SK-N-SH (cell line): Measurements from ENCODE around the gene PIK3C2B. TPM values are rescaled to one million over a fixed set of nuclear protein-coding genes. Genes with fewer than 3 reads are reported as not detected.

Experiments
- CTCF ChIA-PET: fragments of 300-600, 350-600 bp; formaldehyde crosslinking; extraction: SDS; loops from one replicate; lab custom pipeline; 2021; lab: Yijun Ruan, JAX
- POLR2A ChIA-PET: fragments of 350-600 bp; sonication (Branson Sonifier 250); formaldehyde crosslinking; extraction: SDS; loops from one replicate; lab custom pipeline; 2020; ENCODE audit warnings: antibody characterized with exemption, inconsistent platforms; lab: Yijun Ruan, JAX
- DNase-seq: peaks from one replicate; pipeline ENCODE4 v3.0.0; 2012
- H2AFZ ChIP-seq: fragments of 200-600 bp; sonication (generic); 2 replicates; pipeline ENCODE4 v1.8.1; 2016; ENCODE audit warnings: antibody characterized with exemption, mild to moderate bottlenecking, low read depth
- H3F3A ChIP-seq: fragments of 200-600 bp; sonication (generic); replicated peaks from 2 replicates; pipeline ENCODE3; 2016; ENCODE audit warnings: antibody characterized with exemption, mild to moderate bottlenecking; ENCODE audit not compliant: insufficient read depth
- H3K27ac ChIP-seq, 2 experiments: fragments of 200-500 bp in 1 of 2; fragments of 200-600 bp in 1 of 2; sonication (Bioruptor generic) in 1 of 2; sonication (generic), shearing (Covaris generic) in 1 of 2; 2 replicates each; pipeline versions ENCODE4 v1.5.1 to v1.6.1; 2014 to 2016; ENCODE audit warnings: low read depth in 2 of 2, inconsistent platforms in 1 of 2, low read length in 1 of 2, mild to moderate bottlenecking in 1 of 2, mixed read lengths in 1 of 2
- H3K27me3 ChIP-seq: fragments of 200-600 bp; sonication (generic), shearing (Covaris generic); 2 replicates; pipeline ENCODE4 v1.6.1; 2016; ENCODE audit warnings: mixed run types; ENCODE audit not compliant: insufficient read depth
- H3K36me3 ChIP-seq, 2 experiments: fragments of 200-500 bp in 1 of 2; fragments of 200-600 bp in 1 of 2; sonication (Bioruptor generic) in 1 of 2; sonication (generic) in 1 of 2; replicated peaks in 1 of 2; 2 replicates each; pipeline versions ENCODE3 to v1.5.1; 2014 to 2016; ENCODE audit warnings: low read length in 1 of 2, mild to moderate bottlenecking in 1 of 2; ENCODE audit not compliant: insufficient read depth in 2 of 2, control insufficient read depth in 1 of 2
- H3K4me1 ChIP-seq, 2 experiments: fragments of 200-500 bp in 1 of 2; fragments of 200-600 bp in 1 of 2; sonication (Bioruptor generic) in 1 of 2; sonication (generic), shearing (Covaris generic) in 1 of 2; 2 replicates each; pipeline versions ENCODE4 v1.5.1 to v1.6.1; 2014 to 2016; ENCODE audit warnings: low read depth in 1 of 2, low read length in 1 of 2, mixed run types in 1 of 2; ENCODE audit not compliant: insufficient read depth in 2 of 2, control insufficient read depth in 1 of 2
- H3K4me2 ChIP-seq: fragments of 200-600 bp; sonication (generic), shearing (Covaris generic); 2 replicates; pipeline ENCODE4 v1.6.1; 2017; ENCODE audit warnings: mixed run types
- H3K4me3 ChIP-seq, 2 experiments: fragments of 200-500 bp in 1 of 2; fragments of 200-600 bp in 1 of 2; sonication (Bioruptor generic) in 1 of 2; sonication (generic), shearing (Covaris generic) in 1 of 2; 2 replicates each; pipeline versions ENCODE4 v1.5.1 to v1.8.1; 2014 to 2016; ENCODE audit warnings: low read depth in 2 of 2, inconsistent platforms in 1 of 2, low read length in 1 of 2, mild to moderate bottlenecking in 1 of 2, mixed read lengths in 1 of 2, moderate library complexity in 1 of 2
- H3K79me2 ChIP-seq: fragments of 200-600 bp; sonication (generic); 2 replicates; pipeline ENCODE4 v1.8.1; 2017; ENCODE audit warnings: mild to moderate bottlenecking; ENCODE audit not compliant: insufficient read depth
- H3K9ac ChIP-seq: fragments of 200-600 bp; sonication (generic); 2 replicates; pipeline ENCODE4 v1.6.1; 2017; ENCODE audit warnings: mixed run types
- H3K9me2 ChIP-seq: fragments of 200-600 bp; sonication (generic); 2 replicates; pipeline ENCODE4 v1.6.1; 2017; ENCODE audit warnings: mixed run types
- H3K9me3 ChIP-seq: fragments of 200-600 bp; sonication (generic); 2 replicates; pipeline ENCODE4 v1.6.1; 2017; ENCODE audit warnings: mixed run types, mild to moderate bottlenecking, moderate library complexity
- H4K20me1 ChIP-seq: fragments of 200-600 bp; sonication (generic); 2 replicates; pipeline ENCODE4 v1.6.1; 2017; ENCODE audit warnings: mild to moderate bottlenecking, mixed run types; ENCODE audit not compliant: insufficient read depth
- CHD2 ChIP-seq: fragments of 150-350 bp; IDR thresholded peaks from 2 replicates; pipeline ENCODE4 v1.6.1; 2018; ENCODE audit warnings: low read length; ENCODE audit not compliant: partially characterized antibody
- CTCF ChIP-seq: fragments of 200-600 bp; sonication (generic); IDR thresholded peaks from 2 replicates; pipeline ENCODE4 v1.6.1; 2017; ENCODE audit warnings: antibody characterized with exemption, mild to moderate bottlenecking, moderate library complexity
- ELF1 ChIP-seq: IDR thresholded peaks from 2 replicates; pipeline ENCODE4 v1.4.0; 2012
- EZH2phosphoT487 ChIP-seq: fragments of 200-600 bp; sonication (generic); IDR thresholded peaks from 2 replicates; pipeline ENCODE4 v1.6.1; 2017; ENCODE audit warnings: low read depth, mixed run types, mild to moderate bottlenecking, antibody characterized with exemption, moderate library complexity, borderline replicate concordance
- FOSL2 ChIP-seq: IDR thresholded peaks from 2 replicates; pipeline ENCODE4 v1.4.0; 2012; ENCODE audit warnings: low read depth, mild to moderate bottlenecking, moderate library complexity, borderline replicate concordance
- FOXJ3 ChIP-seq: sonication (generic); formaldehyde crosslinking; IDR thresholded peaks from 2 replicates; pipeline ENCODE4 v1.5.1; 2020; ENCODE audit warnings: mild to moderate bottlenecking, missing genetic modification reagents
- FOXM1 ChIP-seq: IDR thresholded peaks from 2 replicates; pipeline ENCODE4 v1.4.0; 2012; ENCODE audit warnings: low read depth, mild to moderate bottlenecking
- GABPA ChIP-seq: IDR thresholded peaks from 2 replicates; pipeline ENCODE4 v1.4.0; 2012; ENCODE audit warnings: low read depth, mild to moderate bottlenecking
- GATA2 ChIP-seq: sonication (generic); formaldehyde crosslinking; IDR thresholded peaks from 2 replicates; pipeline ENCODE4 v1.5.0; 2020; ENCODE audit warnings: mild to moderate bottlenecking, missing genetic modification reagents
- MXI1 ChIP-seq: IDR thresholded peaks from 2 replicates; pipeline ENCODE4 v1.6.1; 2012; ENCODE audit warnings: mild to moderate bottlenecking, low read depth, low read length, improper control_type of control experiment
- NRF1 ChIP-seq: IDR thresholded peaks from 2 replicates; pipeline ENCODE4 v1.6.1; 2012; ENCODE audit warnings: low read depth, mild to moderate bottlenecking, low read length
- POLR2AphosphoS5 ChIP-seq: IDR thresholded peaks from 2 replicates; pipeline ENCODE4 v1.6.1; 2012; ENCODE audit warnings: low read depth, low read length
- RAD21 ChIP-seq: IDR thresholded peaks from 2 replicates; pipeline ENCODE4 v1.6.1; 2012; ENCODE audit warnings: mild to moderate bottlenecking, low read length
- RXRA ChIP-seq: IDR thresholded peaks from 2 replicates; pipeline ENCODE4 v1.4.0; 2012; ENCODE audit warnings: low read depth, mild to moderate bottlenecking, borderline replicate concordance
- SIN3A ChIP-seq: IDR thresholded peaks from 2 replicates; pipeline ENCODE4 v1.6.1; 2012; ENCODE audit warnings: low read depth, mild to moderate bottlenecking, low read length, moderate library complexity, borderline replicate concordance
- TAF1 ChIP-seq: IDR thresholded peaks from 2 replicates; pipeline ENCODE4 v1.6.1; 2012; ENCODE audit warnings: low read depth, mild to moderate bottlenecking, low read length, moderate library complexity, borderline replicate concordance
- TCF12 ChIP-seq: IDR thresholded peaks from 2 replicates; pipeline ENCODE4 v1.4.0; 2012
- USF1 ChIP-seq: IDR thresholded peaks from 2 replicates; pipeline ENCODE4 v1.4.0; 2012; ENCODE audit warnings: low read depth, borderline replicate concordance
- YY1 ChIP-seq: IDR thresholded peaks from 2 replicates; pipeline ENCODE4 v1.4.0; 2012; ENCODE audit warnings: low read depth, mild to moderate bottlenecking
- WGBS: methylation state at CpG from one replicate; pipeline ENCODE4 v1.1.6; 2017; ENCODE audit warnings: low lambda C conversion rate; 5-methylcytosine and 5-hydroxymethylcytosine counted together
- polyA plus RNA-seq, 3 experiments: library from polyadenylated mRNA; depleted of rRNA; stranded (reverse); fragments of >200 nt; gene quantifications; 2 replicates each; pipeline ENCODE4 v1.2.3, GENCODE V29; 2012
- TF ChIP-seq, protein P1 (sequence below): IDR thresholded peaks from 2 replicates; pipeline ENCODE4 v1.4.0; 2012; ENCODE audit warnings: low read depth
- TF ChIP-seq, protein P2 (sequence below): IDR thresholded peaks from 2 replicates; pipeline ENCODE4 v1.4.0; 2012; ENCODE audit warnings: low read depth, borderline replicate concordance

Gene PIK3C2B
- polyA plus RNA-seq, 1 of the 3 experiments (the other 2 are of a cell fraction): 6.5 TPM

DNA sequence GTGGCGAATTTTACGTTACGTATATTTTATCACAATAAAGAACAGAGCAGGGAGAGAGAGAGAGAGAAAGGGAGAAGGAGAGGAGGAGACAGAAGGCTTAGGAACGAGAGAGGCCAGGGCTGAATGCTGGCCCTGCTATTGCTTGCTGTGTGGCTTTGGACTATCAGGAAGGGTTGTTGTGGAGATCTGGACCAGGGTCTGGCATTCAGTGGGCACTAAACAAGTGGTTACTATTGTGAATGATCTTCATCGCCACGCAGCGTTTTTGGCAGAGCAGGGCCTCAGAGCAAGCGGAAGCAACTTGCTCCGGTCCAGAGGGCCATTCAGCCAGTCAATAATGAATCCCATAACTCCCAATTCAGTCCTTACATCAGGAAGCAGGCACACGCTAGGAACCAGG, 26.4 kb downstream of the PIK3C2B start:
- Histone ChIP-seq H3K27ac (no peak overlapping the region), H3F3A (no peaks in the 10 kb centered on the region), H3K27me3 (no peaks in the 10 kb centered on the region), H3K4me1 (peaks cover 0 to 12% of the 10 kb centered on the region in 2 experiments; a peak in 2 of 4 replicates), H3K79me2 (no peaks in the 10 kb centered on the region), H3K9me3 (no peaks in the 10 kb centered on the region), H2AFZ (no peak overlapping the region), H3K4me2 (no peak overlapping the region), H3K36me3 (peaks cover 0 to 2% of the 10 kb centered on the region in 2 experiments), H3K9ac (no peak overlapping the region), H4K20me1 (no peaks in the 10 kb centered on the region), H3K4me3 (no peak overlapping the region), H3K9me2 (no peaks in the 10 kb centered on the region)
- WGBS: 95% methylated on average over 10 of the region's 10 CpGs
- DNase-seq: no peak
- CTCF ChIA-PET: interaction anchor here (1.9 kb wide), 1 partner anchor 37 kb away, joined by 8 read pairs; no protein-coding TSS in a partner anchor
- POLR2A ChIA-PET: no interaction called here
- TF ChIP-seq RAD21 (no peak), FOXJ3 (no peak), YY1 (no peak), MXI1 (no peak), GATA2 (CRISPR knock-in tag) (no peak), TAF1 (no peak), FOSL2 (no peak), RXRA (no peak), TCF12 (no peak), CHD2 (no peak), USF1 (no peak), SIN3A (no peak), EZH2phosphoT487 (no peak), FOXM1 (no peak), GABPA (no peak)
- TF ChIP-seq, protein P1, sequence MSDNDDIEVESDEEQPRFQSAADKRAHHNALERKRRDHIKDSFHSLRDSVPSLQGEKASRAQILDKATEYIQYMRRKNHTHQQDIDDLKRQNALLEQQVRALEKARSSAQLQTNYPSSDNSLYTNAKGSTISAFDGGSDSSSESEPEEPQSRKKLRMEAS: no peak
- TF ChIP-seq, all 33 proteins: peak for 0

- Histone ChIP-seq H3K4me3 (no peak overlapping the region), H3K27me3 (no peaks in the 10 kb centered on the region), H3K9ac (no peak overlapping the region), H3K36me3 (peaks cover 0 to 2% of the 10 kb centered on the region in 2 experiments), H3F3A (no peaks in the 10 kb centered on the region), H2AFZ (no peak overlapping the region), H3K9me2 (no peaks in the 10 kb centered on the region), H3K27ac (no peak overlapping the region), H3K79me2 (no peaks in the 10 kb centered on the region), H4K20me1 (no peaks in the 10 kb centered on the region), H3K4me1 (peaks cover 0 to 12% of the 10 kb centered on the region in 2 experiments; a peak in 1 of 4 replicates), H3K4me2 (no peak overlapping the region), H3K9me3 (no peaks in the 10 kb centered on the region)
- no peak for DNase-seq
- 86% methylated on average over 13 of the region's 17 CpGs for WGBS
- no peak for TF ChIP-seq POLR2AphosphoS5
- no peak for TF ChIP-seq TAF1
- no peak for TF ChIP-seq GATA2 (CRISPR knock-in tag)
- TF ChIP-seq CTCF: no peak
- TF ChIP-seq YY1: no peak
- no peak for TF ChIP-seq ELF1
- no peak for TF ChIP-seq MXI1
- TF ChIP-seq NRF1: no peak
- TF ChIP-seq, protein P2, sequence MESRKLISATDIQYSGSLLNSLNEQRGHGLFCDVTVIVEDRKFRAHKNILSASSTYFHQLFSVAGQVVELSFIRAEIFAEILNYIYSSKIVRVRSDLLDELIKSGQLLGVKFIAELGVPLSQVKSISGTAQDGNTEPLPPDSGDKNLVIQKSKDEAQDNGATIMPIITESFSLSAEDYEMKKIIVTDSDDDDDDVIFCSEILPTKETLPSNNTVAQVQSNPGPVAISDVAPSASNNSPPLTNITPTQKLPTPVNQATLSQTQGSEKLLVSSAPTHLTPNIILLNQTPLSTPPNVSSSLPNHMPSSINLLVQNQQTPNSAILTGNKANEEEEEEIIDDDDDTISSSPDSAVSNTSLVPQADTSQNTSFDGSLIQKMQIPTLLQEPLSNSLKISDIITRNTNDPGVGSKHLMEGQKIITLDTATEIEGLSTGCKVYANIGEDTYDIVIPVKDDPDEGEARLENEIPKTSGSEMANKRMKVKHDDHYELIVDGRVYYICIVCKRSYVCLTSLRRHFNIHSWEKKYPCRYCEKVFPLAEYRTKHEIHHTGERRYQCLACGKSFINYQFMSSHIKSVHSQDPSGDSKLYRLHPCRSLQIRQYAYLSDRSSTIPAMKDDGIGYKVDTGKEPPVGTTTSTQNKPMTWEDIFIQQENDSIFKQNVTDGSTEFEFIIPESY: no peak
- no peak for TF ChIP-seq SIN3A
- TF ChIP-seq, protein P1: no peak
- CTCF ChIA-PET: interaction anchor here (0.9 to 3.7 kb wide), 7 partner anchors 20 to 68 kb away, joined by 3 to 24 read pairs (median 6); partner anchors contain the start of gene PIK3C2B
- POLR2A ChIA-PET: interaction anchor here (1.6 kb wide), 1 partner anchor 27 kb away, joined by 6 read pairs; the partner anchor contains the start of gene PIK3C2B
Observed at GRCh38 chr1:204466416-204467405, 27.9 kb downstream of the PIK3C2B start.
